GM21528 (cell line): ENCODE measurements around the gene ERP29.
A peak's percentile ranks its signal among the peaks of the same experiment; 100 is the strongest.
"Not testable (repeated sequence)": the region's sequence is repeated elsewhere in the genome, so short reads cannot be mapped to it uniquely, and the experiment has no call there.

ENCODE experiments used
- ATAC-seq: cut with Tn5 transposase; IDR thresholded peaks from one replicate; pipeline ENCODE4 v1.9.1; 2021; ENCODE audit warnings: mild to moderate bottlenecking, moderate library complexity; ENCODE audit not compliant: unreplicated experiment, low FRiP score

Gene ERP29

GRCh38 chr12:112000820-112001219 is 12.4 kb upstream of the ERP29 start:
- ATAC-seq: no peak

- no peak for ATAC-seq
Measured at GRCh38 chr12:112001576-112001975, 11.7 kb upstream of the ERP29 start.

- ATAC-seq: no peak
Measured at GRCh38 chr12:112004041-112004440, 9.2 kb upstream of the ERP29 start.

GRCh38 chr12:112005419-112006395 is 7.5 kb upstream of the ERP29 start:
- no peak for ATAC-seq

GRCh38 chr12:112007945-112008344 is 5.3 kb upstream of the ERP29 start:
- no peak for ATAC-seq

- ATAC-seq: no peak
Measured at GRCh38 chr12:112008918-112009317, 4.3 kb upstream of the ERP29 start.

- not testable (repeated sequence) for ATAC-seq
Measured at GRCh38 chr12:112009596-112009995, 3.6 kb upstream of the ERP29 start.

GRCh38 chr12:112010415-112011344 is 2.5 kb upstream of the ERP29 start:
- no peak for ATAC-seq

GRCh38 chr12:112011685-112012084 is 1.5 kb upstream of the ERP29 start:
- ATAC-seq: no peak

GRCh38 chr12:112013601-112014402 is 576 bp downstream of the ERP29 start:
- peak; percentile 30 for ATAC-seq

GRCh38 chr12:112015938-112016337 is 2.7 kb downstream of the ERP29 start:
- no peak for ATAC-seq

- ATAC-seq: no peak
Measured at GRCh38 chr12:112017041-112017440, 3.8 kb downstream of the ERP29 start.

GRCh38 chr12:112018571-112019237 is 5.5 kb downstream of the ERP29 start:
- no peak for ATAC-seq

- ATAC-seq: no peak
Measured at GRCh38 chr12:112020947-112021457, 7.8 kb downstream of the ERP29 start.

- no peak for ATAC-seq
Measured at GRCh38 chr12:112022241-112023016, 9.2 kb downstream of the ERP29 start.

GRCh38 chr12:112023759-112024396 is 10.7 kb downstream of the ERP29 start:
- ATAC-seq: no peak

- ATAC-seq: no peak
Measured at GRCh38 chr12:112025808-112026375, 12.7 kb downstream of the ERP29 start.

GRCh38 chr12:112029301-112029700 is 16.1 kb downstream of the ERP29 start:
- no peak for ATAC-seq
